GM18499 (cell line): ENCODE data around the gene HSPA8.
"Not testable (repeated sequence)": the region's sequence is repeated elsewhere in the genome, so short reads cannot be mapped to it uniquely, and the experiment has no call there.

Source experiments
- ATAC-seq: cut with Tn5 transposase; IDR thresholded peaks from one replicate; pipeline ENCODE4 v1.9.1; 2021; ENCODE audit warnings: moderate number of reproducible peaks; ENCODE audit not compliant: insufficient read depth, unreplicated experiment

HSPA8 gene

DNA sequence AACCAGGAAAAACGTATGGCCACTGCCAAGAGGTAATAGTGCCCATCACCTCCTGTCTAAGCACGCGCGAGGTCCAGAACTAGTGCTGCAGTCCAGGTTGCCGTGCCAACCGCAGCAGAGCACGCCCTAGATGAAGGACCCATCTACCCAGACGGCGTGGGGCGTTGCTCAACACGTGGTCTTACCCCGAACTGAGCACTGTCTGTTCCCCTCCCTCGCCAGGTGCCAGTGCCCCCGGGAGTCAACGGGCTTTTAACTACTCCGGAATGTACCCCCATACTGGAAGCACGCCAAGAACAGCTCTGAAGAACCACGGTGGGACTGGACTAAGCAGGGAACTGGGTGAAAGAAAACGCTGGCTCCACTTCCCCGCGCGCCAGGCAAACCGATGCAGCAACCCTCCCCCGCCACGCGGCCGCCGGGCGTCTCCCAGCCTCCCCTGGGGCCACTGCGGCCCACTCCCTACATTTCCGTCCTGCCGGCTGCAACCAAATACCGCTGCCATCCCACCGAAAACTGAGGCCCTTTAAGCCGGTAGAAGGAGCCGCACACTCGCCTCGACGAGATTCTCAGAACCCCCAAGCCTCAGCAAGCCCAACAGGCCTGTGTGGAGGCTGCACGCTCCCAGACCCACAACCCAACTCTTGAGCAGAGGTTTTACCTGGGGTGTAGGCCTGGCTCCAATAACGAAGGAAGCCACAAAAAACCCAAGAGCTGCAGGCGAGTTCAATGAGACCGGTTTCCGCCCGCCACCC, at the start of gene HSPA8:
HSPA8 (minus strand) TSS at position 734 of the 755 bp plus-strand sequence. CDS start 812 bp downstream, outside the sequence.
- ATAC-seq: no peak

DNA sequence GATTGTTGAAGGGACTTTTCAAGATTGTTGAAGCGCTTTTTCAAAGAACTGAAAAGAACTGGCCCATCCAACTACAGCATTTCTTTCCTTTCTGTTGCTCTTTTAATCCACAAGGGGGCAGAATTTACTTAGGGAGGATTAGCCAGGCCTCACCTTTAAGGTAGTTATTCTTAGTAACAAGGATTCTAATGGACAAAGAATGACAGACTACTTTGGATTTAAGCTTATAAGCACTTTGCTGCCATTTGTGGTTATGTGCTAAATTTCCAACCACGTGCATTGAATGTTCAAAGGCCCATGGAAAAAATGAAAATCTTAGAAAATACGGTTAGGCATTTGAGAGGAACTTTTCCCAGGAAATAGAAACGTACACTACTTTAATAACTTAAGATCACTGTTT, 49.5 kb upstream of the HSPA8 start:
- ATAC-seq: no peak

DNA sequence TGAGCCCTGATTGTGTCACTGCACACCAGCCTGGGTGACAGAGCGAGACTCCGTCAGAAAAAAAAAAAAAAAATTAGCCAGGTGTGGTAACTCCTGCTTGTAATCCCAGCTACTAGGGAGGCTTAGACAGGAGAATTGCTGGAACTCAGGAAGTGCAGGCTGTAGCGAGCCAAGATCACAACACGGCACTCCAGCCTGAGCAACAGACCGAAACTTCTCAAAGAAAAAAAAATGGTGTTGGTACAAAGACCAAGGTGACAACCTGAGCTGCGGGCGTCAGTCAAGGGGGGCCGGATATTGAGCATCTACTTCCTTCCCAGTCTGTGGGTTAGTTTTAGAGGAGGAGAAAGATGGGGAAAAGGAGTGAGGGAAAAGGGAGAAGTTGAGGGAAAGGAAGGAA, 48.5 kb upstream of the HSPA8 start:
- ATAC-seq: no peak

- ATAC-seq: no peak
Measured at GRCh38 chr11:123107945-123108495, 46.1 kb upstream of the HSPA8 start.

DNA sequence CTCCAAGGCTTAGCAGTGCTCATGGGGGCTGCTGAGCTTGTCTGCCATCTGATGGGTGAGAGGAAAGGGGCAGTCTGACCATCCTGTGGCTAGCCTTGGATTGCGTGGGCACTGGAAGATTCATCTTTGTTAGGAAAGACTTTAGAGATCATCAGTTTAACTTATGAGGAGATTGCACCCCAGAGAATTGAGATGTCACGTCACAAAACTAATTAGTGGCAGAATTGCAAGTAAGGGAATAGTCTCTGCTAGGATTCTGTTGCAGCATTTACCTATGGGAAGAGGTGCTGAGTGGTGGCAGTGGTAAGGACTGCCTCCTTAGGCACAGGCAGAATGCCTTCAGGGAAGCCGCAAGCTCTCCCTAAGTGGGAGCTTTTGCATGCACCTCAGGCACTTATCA, 42.8 kb upstream of the HSPA8 start:
- no peak for ATAC-seq

DNA sequence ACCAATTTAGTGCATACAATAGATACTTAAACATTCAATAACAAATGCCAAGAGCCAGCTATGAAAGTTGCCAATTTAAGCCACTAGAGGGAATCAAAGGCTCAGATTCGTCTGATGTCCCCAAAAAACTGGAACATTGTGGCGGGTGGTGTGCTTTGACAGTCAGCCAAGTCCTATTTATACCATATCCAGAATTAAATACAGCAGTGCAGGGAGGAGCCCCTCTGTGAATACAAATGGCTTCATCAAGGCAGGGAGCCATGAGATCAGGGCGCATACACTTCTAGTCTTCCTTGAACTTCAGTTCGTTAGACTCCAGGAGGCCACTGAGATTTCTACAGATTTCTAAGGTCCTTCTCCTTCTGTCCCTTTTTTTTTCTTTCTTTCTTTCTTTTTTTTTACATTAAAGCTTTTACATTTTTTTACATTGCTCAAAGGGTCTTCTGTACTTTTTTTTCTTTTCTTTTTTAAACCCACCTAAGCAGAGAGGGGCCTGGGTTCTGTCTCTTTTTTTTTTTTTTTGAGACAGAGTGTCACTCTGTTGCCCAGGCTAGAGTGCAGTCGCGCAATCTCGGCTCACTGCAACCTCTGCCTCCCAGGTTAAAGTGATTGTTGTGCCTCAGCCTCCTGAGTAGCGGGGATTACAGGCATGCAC, 41.5 kb upstream of the HSPA8 start:
- ATAC-seq: no peak

DNA sequence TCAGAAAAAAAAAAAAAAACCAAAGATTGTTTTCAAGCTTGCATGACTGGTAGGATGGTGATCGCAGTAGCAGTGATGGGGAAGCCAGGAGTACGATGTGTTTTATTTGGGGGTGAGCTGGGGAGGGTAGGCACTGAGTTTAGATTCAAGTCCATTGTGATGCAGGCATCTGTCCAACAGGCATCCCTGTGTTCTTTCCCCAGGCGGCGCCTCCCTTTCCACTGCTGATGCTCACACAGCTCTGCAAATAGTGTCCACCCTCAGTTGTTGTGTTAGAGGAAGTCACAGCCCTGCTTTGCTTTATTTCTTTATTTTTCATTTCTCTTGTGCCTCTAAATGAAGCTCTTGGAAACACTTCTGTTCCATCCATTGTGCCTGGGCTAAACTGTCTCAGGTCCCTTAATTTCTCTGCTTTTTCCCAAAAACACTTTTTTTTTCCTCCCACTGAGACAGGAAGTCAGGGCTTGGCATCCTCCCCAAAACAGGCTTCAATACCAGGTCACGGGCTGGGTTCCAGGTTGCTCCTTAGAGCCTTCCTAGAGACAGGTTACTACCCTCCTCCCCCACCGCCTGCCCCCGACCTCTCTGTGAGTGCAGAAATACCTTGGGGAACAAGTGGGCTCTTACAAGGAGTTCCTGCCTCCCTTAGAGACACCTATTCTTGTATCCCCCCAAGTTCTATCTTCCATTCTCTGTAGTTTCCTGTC, 38.6 kb upstream of the HSPA8 start:
- no peak for ATAC-seq

GRCh38 chr11:123098990-123099389, 37.1 kb upstream of the HSPA8 start:
- no peak for ATAC-seq

DNA sequence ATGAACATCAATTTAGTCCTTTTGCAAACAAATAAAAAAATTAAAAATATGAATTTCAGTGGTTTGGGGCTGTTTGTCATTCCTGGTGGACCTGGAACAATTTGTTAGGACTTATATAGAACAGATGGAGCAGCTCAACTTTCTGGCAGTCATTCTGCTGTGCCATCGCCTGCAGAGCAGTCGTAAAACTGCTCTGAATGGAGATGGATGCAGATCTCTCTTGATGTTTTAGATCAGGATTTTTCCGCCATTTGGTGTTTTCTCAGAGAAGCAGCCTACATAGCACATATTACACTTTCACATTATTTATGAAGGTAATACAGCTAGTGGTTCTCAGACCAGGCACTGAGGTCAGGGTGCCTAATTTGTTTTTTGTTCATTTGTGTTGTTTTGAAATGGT, 31.8 kb upstream of the HSPA8 start:
- no peak for ATAC-seq

- ATAC-seq: no peak
Measured at GRCh38 chr11:123091506-123091905, 29.6 kb upstream of the HSPA8 start.

- ATAC-seq: not testable (repeated sequence)
Measured at GRCh38 chr11:123090168-123090567, 28.2 kb upstream of the HSPA8 start.

DNA sequence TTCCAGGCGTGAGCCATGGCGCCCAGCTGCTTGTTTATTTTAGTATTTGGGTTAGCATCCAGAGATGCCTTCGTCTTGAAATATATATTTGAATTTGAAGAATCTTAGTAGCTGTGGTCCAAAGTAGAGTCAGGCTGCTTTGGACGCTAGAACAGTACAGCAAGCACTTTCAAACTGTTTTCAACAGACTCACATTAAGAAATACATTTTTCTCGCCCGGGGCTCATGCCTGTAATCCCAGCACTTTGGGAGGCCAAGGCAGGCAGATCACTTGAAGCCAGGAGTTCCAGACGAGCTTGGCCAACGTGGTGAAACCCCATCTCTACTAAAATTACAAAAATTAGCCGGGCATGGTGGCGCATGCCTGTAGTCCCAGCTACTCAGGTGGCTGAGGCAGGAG, 27.0 kb upstream of the HSPA8 start:
- not testable (repeated sequence) for ATAC-seq

- ATAC-seq: peak; percentile 57
Measured at GRCh38 chr11:123087657-123088056, 25.7 kb upstream of the HSPA8 start.

- no peak for ATAC-seq
Measured at GRCh38 chr11:123086305-123086704, 24.4 kb upstream of the HSPA8 start.

GRCh38 chr11:123085497-123085896, 23.6 kb upstream of the HSPA8 start:
- ATAC-seq: no peak

DNA sequence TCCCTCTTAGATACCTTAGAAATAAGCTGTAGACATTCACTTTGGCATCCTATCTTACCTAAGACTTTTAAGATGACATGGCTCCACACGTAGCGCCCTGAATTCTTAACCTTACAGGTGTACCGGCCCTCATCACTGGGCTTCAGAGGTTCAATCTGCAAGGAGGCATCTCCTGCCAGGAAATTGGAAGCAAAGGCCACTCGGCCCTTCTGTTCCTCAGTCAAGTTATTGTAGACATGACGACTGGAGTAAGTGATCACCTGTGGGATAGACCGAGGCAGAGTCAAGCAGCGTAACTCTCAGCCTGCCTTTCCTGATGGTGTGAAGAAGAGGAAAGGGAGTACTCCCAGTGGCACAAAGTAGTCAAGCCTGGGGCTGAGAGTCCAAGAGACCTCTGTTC, 22.5 kb upstream of the HSPA8 start:
- no peak for ATAC-seq

DNA sequence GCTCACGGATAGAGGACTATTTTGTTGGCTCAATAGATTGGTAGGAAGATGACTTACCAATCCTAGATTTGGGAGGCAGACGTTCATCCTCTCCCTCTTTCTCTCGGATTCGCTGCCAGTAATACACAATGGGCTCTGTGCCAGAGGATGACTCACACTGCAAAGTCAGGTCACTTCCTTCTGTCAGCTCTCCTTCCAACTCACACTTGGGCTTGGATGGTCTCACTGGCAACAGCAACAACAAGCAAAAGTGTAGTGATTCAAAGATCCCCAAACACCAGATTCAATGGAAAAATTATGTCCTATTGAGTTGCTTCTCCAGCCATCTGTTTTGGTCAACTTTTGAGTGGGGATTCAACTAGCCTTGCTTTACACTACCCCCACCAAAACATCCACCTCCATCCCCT, 21.7 kb upstream of the HSPA8 start:
- no peak for ATAC-seq

- no peak for ATAC-seq
Measured at GRCh38 chr11:123082977-123083376, 21.0 kb upstream of the HSPA8 start.

DNA sequence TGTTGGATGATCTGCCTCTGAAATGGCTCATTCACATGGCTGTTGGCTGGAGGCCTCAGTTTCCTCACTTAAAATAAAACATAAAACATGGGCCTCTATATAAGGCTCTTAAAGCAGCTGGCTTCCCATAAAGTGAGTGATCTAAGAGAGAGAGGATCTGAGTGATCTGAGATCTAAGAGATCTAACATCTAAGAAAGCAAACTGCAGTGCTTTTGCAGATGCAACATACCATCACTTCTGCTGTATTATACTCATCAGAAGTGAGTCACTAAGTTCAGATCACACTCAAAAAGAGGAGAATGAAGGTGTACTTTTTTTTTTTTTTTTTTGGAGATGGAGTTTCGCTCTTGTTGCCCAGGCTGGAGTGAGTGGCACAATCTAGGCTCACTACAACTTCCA, 18.1 kb upstream of the HSPA8 start:
- no peak for ATAC-seq

DNA sequence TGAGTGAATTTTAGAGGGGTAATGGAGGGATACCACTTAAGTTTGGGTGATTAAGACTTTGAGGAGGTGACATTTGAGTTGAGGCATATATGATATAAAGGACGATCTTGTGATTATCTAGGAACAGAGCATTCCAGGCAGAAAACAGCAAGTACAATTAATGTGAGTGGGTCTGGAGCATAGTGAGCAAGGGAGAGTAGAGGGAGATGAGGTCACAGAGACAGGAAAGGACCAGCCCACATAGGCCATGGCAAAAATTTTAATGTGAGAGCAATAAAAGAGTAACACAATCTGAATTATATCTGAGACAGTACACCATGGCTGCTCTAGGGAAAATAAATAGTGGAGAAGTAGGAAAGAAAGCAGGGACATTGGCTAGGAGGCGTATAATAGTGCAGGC, 14.5 kb upstream of the HSPA8 start:
- no peak for ATAC-seq
